Measurements from ENCODE around the gene CAPN5. TPM values are rescaled to one million over a fixed set of nuclear protein-coding genes. Genes with fewer than 3 reads are reported as not detected.

CAPN5 gene
- total and polyA plus RNA-seq, 2 experiments from 2014 or later = 10.2 to 32.2 TPM

- TF ChIP-seq ZNF331 (CRISPR knock-in tag; IDR thresholded peaks at IDR 0.05; ENCODE audit: low read depth) = no peak
- TF ChIP-seq, protein P1, sequence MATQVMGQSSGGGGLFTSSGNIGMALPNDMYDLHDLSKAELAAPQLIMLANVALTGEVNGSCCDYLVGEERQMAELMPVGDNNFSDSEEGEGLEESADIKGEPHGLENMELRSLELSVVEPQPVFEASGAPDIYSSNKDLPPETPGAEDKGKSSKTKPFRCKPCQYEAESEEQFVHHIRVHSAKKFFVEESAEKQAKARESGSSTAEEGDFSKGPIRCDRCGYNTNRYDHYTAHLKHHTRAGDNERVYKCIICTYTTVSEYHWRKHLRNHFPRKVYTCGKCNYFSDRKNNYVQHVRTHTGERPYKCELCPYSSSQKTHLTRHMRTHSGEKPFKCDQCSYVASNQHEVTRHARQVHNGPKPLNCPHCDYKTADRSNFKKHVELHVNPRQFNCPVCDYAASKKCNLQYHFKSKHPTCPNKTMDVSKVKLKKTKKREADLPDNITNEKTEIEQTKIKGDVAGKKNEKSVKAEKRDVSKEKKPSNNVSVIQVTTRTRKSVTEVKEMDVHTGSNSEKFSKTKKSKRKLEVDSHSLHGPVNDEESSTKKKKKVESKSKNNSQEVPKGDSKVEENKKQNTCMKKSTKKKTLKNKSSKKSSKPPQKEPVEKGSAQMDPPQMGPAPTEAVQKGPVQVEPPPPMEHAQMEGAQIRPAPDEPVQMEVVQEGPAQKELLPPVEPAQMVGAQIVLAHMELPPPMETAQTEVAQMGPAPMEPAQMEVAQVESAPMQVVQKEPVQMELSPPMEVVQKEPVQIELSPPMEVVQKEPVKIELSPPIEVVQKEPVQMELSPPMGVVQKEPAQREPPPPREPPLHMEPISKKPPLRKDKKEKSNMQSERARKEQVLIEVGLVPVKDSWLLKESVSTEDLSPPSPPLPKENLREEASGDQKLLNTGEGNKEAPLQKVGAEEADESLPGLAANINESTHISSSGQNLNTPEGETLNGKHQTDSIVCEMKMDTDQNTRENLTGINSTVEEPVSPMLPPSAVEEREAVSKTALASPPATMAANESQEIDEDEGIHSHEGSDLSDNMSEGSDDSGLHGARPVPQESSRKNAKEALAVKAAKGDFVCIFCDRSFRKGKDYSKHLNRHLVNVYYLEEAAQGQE (IDR thresholded peaks at IDR 0.05; ENCODE audit: unreplicated experiment) = no peak
- no peak for TF ChIP-seq EZH2 (IDR thresholded peaks at IDR 0.05; ENCODE audit: low read depth, unreplicated experiment)
- TF ChIP-seq JUNB (IDR thresholded peaks at IDR 0.05; ENCODE audit: unreplicated experiment) = no peak
- TF ChIP-seq STAT1 (IDR thresholded peaks at IDR 0.05; ENCODE audit: unreplicated experiment) = no peak
- TF ChIP-seq CREB1 (CRISPR knock-in tag; IDR thresholded peaks at IDR 0.05; ENCODE audit: low read depth) = no peak
- TF ChIP-seq, protein P2, sequence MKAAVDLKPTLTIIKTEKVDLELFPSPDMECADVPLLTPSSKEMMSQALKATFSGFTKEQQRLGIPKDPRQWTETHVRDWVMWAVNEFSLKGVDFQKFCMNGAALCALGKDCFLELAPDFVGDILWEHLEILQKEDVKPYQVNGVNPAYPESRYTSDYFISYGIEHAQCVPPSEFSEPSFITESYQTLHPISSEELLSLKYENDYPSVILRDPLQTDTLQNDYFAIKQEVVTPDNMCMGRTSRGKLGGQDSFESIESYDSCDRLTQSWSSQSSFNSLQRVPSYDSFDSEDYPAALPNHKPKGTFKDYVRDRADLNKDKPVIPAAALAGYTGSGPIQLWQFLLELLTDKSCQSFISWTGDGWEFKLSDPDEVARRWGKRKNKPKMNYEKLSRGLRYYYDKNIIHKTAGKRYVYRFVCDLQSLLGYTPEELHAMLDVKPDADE (IDR thresholded peaks at IDR 0.05) = no peak
- no peak for TF ChIP-seq ZNF462 (CRISPR knock-in tag; IDR thresholded peaks at IDR 0.05)
- TF ChIP-seq ZNF114 (CRISPR knock-in tag; IDR thresholded peaks at IDR 0.05) = no peak
- TF ChIP-seq EZH2phosphoT487 (IDR thresholded peaks at IDR 0.05; ENCODE audit: unreplicated experiment) = no peak
- TF ChIP-seq NANOG (IDR thresholded peaks at IDR 0.05; ENCODE audit: borderline replicate concordance) = no peak
- no peak for TF ChIP-seq POLR2AphosphoS5 (IDR thresholded peaks at IDR 0.05; ENCODE audit: low read depth)
- TF ChIP-seq, protein P3, sequence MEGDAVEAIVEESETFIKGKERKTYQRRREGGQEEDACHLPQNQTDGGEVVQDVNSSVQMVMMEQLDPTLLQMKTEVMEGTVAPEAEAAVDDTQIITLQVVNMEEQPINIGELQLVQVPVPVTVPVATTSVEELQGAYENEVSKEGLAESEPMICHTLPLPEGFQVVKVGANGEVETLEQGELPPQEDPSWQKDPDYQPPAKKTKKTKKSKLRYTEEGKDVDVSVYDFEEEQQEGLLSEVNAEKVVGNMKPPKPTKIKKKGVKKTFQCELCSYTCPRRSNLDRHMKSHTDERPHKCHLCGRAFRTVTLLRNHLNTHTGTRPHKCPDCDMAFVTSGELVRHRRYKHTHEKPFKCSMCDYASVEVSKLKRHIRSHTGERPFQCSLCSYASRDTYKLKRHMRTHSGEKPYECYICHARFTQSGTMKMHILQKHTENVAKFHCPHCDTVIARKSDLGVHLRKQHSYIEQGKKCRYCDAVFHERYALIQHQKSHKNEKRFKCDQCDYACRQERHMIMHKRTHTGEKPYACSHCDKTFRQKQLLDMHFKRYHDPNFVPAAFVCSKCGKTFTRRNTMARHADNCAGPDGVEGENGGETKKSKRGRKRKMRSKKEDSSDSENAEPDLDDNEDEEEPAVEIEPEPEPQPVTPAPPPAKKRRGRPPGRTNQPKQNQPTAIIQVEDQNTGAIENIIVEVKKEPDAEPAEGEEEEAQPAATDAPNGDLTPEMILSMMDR (conservative IDR thresholded peaks at IDR 0.05; ENCODE audit: low read depth in 2 of 2) = no peak
- H3K36me3 ChIP-seq (ENCODE audit: insufficient read depth) = no peaks in the 10 kb centered on the region
- Mint-ChIP-seq H3K27me3 (ENCODE audit: insufficient read depth, low read depth, poor library complexity) (peaks cover 7% of the 10 kb centered on the region), H3K4me1 (peaks cover 8% of the 10 kb centered on the region), H3K36me3 (ENCODE audit: low read depth) (no peaks in the 10 kb centered on the region; the same call in 2 of the 3 replicates), H3K4me3 (no peak overlapping the region), H3K9me3 (no peaks in the 10 kb centered on the region; the same call in 2 of the 3 replicates), H3K27ac (no peak overlapping the region)
- H3K79me2 ChIP-seq (replicated peaks; ENCODE audit: insufficient read depth) = no peaks in the 10 kb centered on the region
- no peak overlapping the region for H3K27ac ChIP-seq (ENCODE audit: low read depth)
- H2AFZ ChIP-seq = no peak overlapping the region
- DNase-seq (ENCODE audit: low spot score) (no peak), ATAC-seq (no peak)
- H3F3A ChIP-seq (replicated peaks; ENCODE audit: low read depth) = no peaks in the 10 kb centered on the region
- no peaks in the 10 kb centered on the region for H3K27me3 ChIP-seq (ENCODE audit: insufficient read depth)
- H3K4me1 ChIP-seq (ENCODE audit: insufficient read depth) = no peaks in the 10 kb centered on the region
- H3K4me3 ChIP-seq = no peak overlapping the region
- H3K4me2 ChIP-seq = no peak overlapping the region
- no peaks in the 10 kb centered on the region for H3K9me2 ChIP-seq (ENCODE audit: insufficient read depth)
- H4K20me1 ChIP-seq (replicated peaks; ENCODE audit: insufficient read depth) = no peaks in the 10 kb centered on the region
Observed at GRCh38 chr11:77165066-77165465, 98.3 kb downstream of the CAPN5 start.

Data from GM23338 (cell line).